GM04504 (cell line): ENCODE measurements around the gene CMSS1.

ENCODE experiments used
- DNase-seq: peaks from one replicate; pipeline ENCODE4 v3.0.0-alpha.2; 2012; ENCODE audit warnings: low read depth

Gene CMSS1

GRCh38 chr3:99934975-99935797, 117.5 kb downstream of the CMSS1 start:
- no peak for DNase-seq

GRCh38 chr3:99938270-99938911, 120.7 kb downstream of the CMSS1 start:
- no peak for DNase-seq

- DNase-seq, result no peak
Observed at GRCh38 chr3:99939876-99940275, 122.2 kb downstream of the CMSS1 start.

GRCh38 chr3:99940350-99940749, 122.7 kb downstream of the CMSS1 start:
- no peak for DNase-seq

GRCh38 chr3:99941211-99941610, 123.5 kb downstream of the CMSS1 start:
- DNase-seq, result no peak

GRCh38 chr3:99943931-99944761, 126.5 kb downstream of the CMSS1 start:
- no peak for DNase-seq

GRCh38 chr3:99945328-99945995, 127.8 kb downstream of the CMSS1 start:
- DNase-seq, result no peak

GRCh38 chr3:99947356-99947755, 129.7 kb downstream of the CMSS1 start:
- DNase-seq, result no peak

- DNase-seq, result no peak
Observed at GRCh38 chr3:99948467-99949089, 130.9 kb downstream of the CMSS1 start.

GRCh38 chr3:99949956-99950670, 132.5 kb downstream of the CMSS1 start:
- DNase-seq, result no peak

GRCh38 chr3:99950921-99951320, 133.3 kb downstream of the CMSS1 start:
- DNase-seq, result no peak

GRCh38 chr3:99951701-99952100, 134.0 kb downstream of the CMSS1 start:
- no peak for DNase-seq

GRCh38 chr3:99952306-99952705, 134.6 kb downstream of the CMSS1 start:
- DNase-seq, result no peak

GRCh38 chr3:99953596-99953995, 135.9 kb downstream of the CMSS1 start:
- no peak for DNase-seq

GRCh38 chr3:99954914-99955644, 137.4 kb downstream of the CMSS1 start:
- DNase-seq, result no peak

GRCh38 chr3:99955773-99956562, 138.3 kb downstream of the CMSS1 start:
- no peak for DNase-seq

- no peak for DNase-seq
Observed at GRCh38 chr3:99957151-99957796, 139.6 kb downstream of the CMSS1 start.

- no peak for DNase-seq
Observed at GRCh38 chr3:99958222-99958912, 140.7 kb downstream of the CMSS1 start.
